Measurements from ENCODE around the gene TNMD.
"Not testable (repeated sequence)": the region's sequence is repeated elsewhere in the genome, so short reads cannot be mapped to it uniquely, and the experiment has no call there.

Gene TNMD

GRCh38 chrX:100584611-100585010 lies at the start of gene TNMD:
TSS of gene TNMD (plus strand) at chrX:100584936. CDS start at chrX:100585019, 83 bp downstream.
- no peak within 1 kb of the TSS for H2AFZ ChIP-seq (ENCODE audit: low read length)
- no peaks in the 10 kb centered on the region for H3K79me2 ChIP-seq (ENCODE audit: insufficient read depth, low read length)
- H3K9ac ChIP-seq (ENCODE audit: low read depth, low read length, poor library complexity, severe bottlenecking), result no peak within 1 kb of the TSS
- no peak within 1 kb of the TSS for H3K4me3 ChIP-seq (ENCODE audit: low read length, poor library complexity, severe bottlenecking)
- H3K36me3 ChIP-seq (ENCODE audit: insufficient read depth, low read length), result no peaks in the 10 kb centered on the region
- no peaks in the 10 kb centered on the region for H3K27me3 ChIP-seq (ENCODE audit: insufficient read depth, low read length, poor library complexity, severe bottlenecking)
- H3F3A ChIP-seq (ENCODE audit: low read depth), result no peaks in the 10 kb centered on the region
- no peaks in the 10 kb centered on the region for H3K9me2 ChIP-seq (replicated peaks; ENCODE audit: low read depth, low read length)
- H3K4me1 ChIP-seq (ENCODE audit: insufficient read depth, low read length, poor library complexity, severe bottlenecking), result no peaks in the 10 kb centered on the region
- H3K4me2 ChIP-seq (ENCODE audit: low read depth, low read length, poor library complexity, severe bottlenecking), result no peak within 1 kb of the TSS
- no peaks in the 10 kb centered on the region for H4K20me1 ChIP-seq (ENCODE audit: insufficient read depth, low read length, poor library complexity, severe bottlenecking)
- no peak for TF ChIP-seq CTCF (conservative IDR thresholded peaks at IDR 0.05; ENCODE audit: low read length)
- no peak for TF ChIP-seq EZH2phosphoT487 (IDR thresholded peaks at IDR 0.05; ENCODE audit: borderline replicate concordance)
- H3K9me3 ChIP-seq (ENCODE audit: insufficient read depth, low read depth, low read length), result no peaks in the 10 kb centered on the region

GRCh38 chrX:100565534-100565933 lies 19.2 kb upstream of the TNMD start:
- not testable (repeated sequence) for H3K4me2 ChIP-seq (ENCODE audit: low read depth, low read length, poor library complexity, severe bottlenecking); H3K9me3 ChIP-seq (ENCODE audit: insufficient read depth, low read depth, low read length); H3K4me3 ChIP-seq (ENCODE audit: low read length, poor library complexity, severe bottlenecking); H3K27me3 ChIP-seq (ENCODE audit: insufficient read depth, low read length, poor library complexity, severe bottlenecking); H3K79me2 ChIP-seq (ENCODE audit: insufficient read depth, low read length); H3K4me1 ChIP-seq (ENCODE audit: insufficient read depth, low read length, poor library complexity, severe bottlenecking); H3K36me3 ChIP-seq (ENCODE audit: insufficient read depth, low read length); H3K9ac ChIP-seq (ENCODE audit: low read depth, low read length, poor library complexity, severe bottlenecking); H3K9me2 ChIP-seq (replicated peaks; ENCODE audit: low read depth, low read length); H3F3A ChIP-seq (ENCODE audit: low read depth); H2AFZ ChIP-seq (ENCODE audit: low read length); H4K20me1 ChIP-seq (ENCODE audit: insufficient read depth, low read length, poor library complexity, severe bottlenecking)

- Histone ChIP-seq H3K79me2 (ENCODE audit: insufficient read depth, low read length) (no peaks in the 10 kb centered on the region), H3F3A (ENCODE audit: low read depth) (no peaks in the 10 kb centered on the region), H3K4me2 (ENCODE audit: low read depth, low read length, poor library complexity, severe bottlenecking) (no peak overlapping the region), H2AFZ (ENCODE audit: low read length) (no peak overlapping the region), H4K20me1 (ENCODE audit: insufficient read depth, low read length, poor library complexity, severe bottlenecking) (no peaks in the 10 kb centered on the region), H3K4me1 (ENCODE audit: insufficient read depth, low read length, poor library complexity, severe bottlenecking) (no peaks in the 10 kb centered on the region), H3K27me3 (ENCODE audit: insufficient read depth, low read length, poor library complexity, severe bottlenecking) (no peaks in the 10 kb centered on the region), H3K9me2 (replicated peaks; ENCODE audit: low read depth, low read length) (no peaks in the 10 kb centered on the region), H3K4me3 (ENCODE audit: low read length, poor library complexity, severe bottlenecking) (no peak overlapping the region), H3K9me3 (ENCODE audit: insufficient read depth, low read depth, low read length) (no peaks in the 10 kb centered on the region), H3K9ac (ENCODE audit: low read depth, low read length, poor library complexity, severe bottlenecking) (no peak overlapping the region), H3K36me3 (ENCODE audit: insufficient read depth, low read length) (no peaks in the 10 kb centered on the region)
- TF ChIP-seq EZH2phosphoT487 (IDR thresholded peaks at IDR 0.05; ENCODE audit: borderline replicate concordance) (no peak), CTCF (conservative IDR thresholded peaks at IDR 0.05; ENCODE audit: low read length) (no peak)
Measured at GRCh38 chrX:100586747-100587146, 2.0 kb downstream of the TNMD start.

- Histone ChIP-seq H3F3A (ENCODE audit: low read depth) (no peaks in the 10 kb centered on the region), H3K36me3 (ENCODE audit: insufficient read depth, low read length) (no peaks in the 10 kb centered on the region), H3K9ac (ENCODE audit: low read depth, low read length, poor library complexity, severe bottlenecking) (no peak overlapping the region), H3K27me3 (ENCODE audit: insufficient read depth, low read length, poor library complexity, severe bottlenecking) (no peaks in the 10 kb centered on the region), H3K4me3 (ENCODE audit: low read length, poor library complexity, severe bottlenecking) (no peak overlapping the region), H3K9me2 (replicated peaks; ENCODE audit: low read depth, low read length) (no peaks in the 10 kb centered on the region), H3K4me2 (ENCODE audit: low read depth, low read length, poor library complexity, severe bottlenecking) (no peak overlapping the region), H4K20me1 (ENCODE audit: insufficient read depth, low read length, poor library complexity, severe bottlenecking) (no peaks in the 10 kb centered on the region), H2AFZ (ENCODE audit: low read length) (no peak overlapping the region), H3K79me2 (ENCODE audit: insufficient read depth, low read length) (no peaks in the 10 kb centered on the region), H3K4me1 (ENCODE audit: insufficient read depth, low read length, poor library complexity, severe bottlenecking) (no peaks in the 10 kb centered on the region), H3K9me3 (ENCODE audit: insufficient read depth, low read depth, low read length) (no peaks in the 10 kb centered on the region)
- TF ChIP-seq CTCF (conservative IDR thresholded peaks at IDR 0.05; ENCODE audit: low read length), result no peak
- TF ChIP-seq EZH2phosphoT487 (IDR thresholded peaks at IDR 0.05; ENCODE audit: borderline replicate concordance), result no peak
Measured at GRCh38 chrX:100587861-100588260, 3.1 kb downstream of the TNMD start.

Measured in Loucy (cell line).